Dendritic cell treated with granulocyte-macrophage colony-stimulating factor and Interleukin-4, amounts not matched to agents 40 ng/mL and 50 ng/mL, for 4 days (primary cell): ENCODE measurements around the gene COL5A2.

Experiments
- H3K27ac Mint-ChIP-seq: one replicate; pipeline ENCODE4 v1.8.0; 2022; ENCODE audit warnings: mild to moderate bottlenecking, mixed read lengths
- H3K27me3 Mint-ChIP-seq: one replicate; pipeline ENCODE4 v1.8.0; 2022; ENCODE audit warnings: mild to moderate bottlenecking, mixed read lengths
- H3K36me3 Mint-ChIP-seq: one replicate; pipeline ENCODE4 v1.8.0; 2022; ENCODE audit warnings: low read depth, mixed read lengths
- H3K4me1 Mint-ChIP-seq: one replicate; pipeline ENCODE4 v1.8.0; 2022; ENCODE audit warnings: low read depth, mixed read lengths
- H3K4me3 Mint-ChIP-seq: one replicate; pipeline ENCODE4 v1.8.0; 2022; ENCODE audit warnings: mild to moderate bottlenecking, moderate library complexity, mixed read lengths
- H3K9me3 Mint-ChIP-seq: one replicate; pipeline ENCODE4 v1.8.0; 2022; ENCODE audit warnings: mixed read lengths
- intact Hi-C: fragments of 100-400 bp; cut with micrococcal nuclease; formaldehyde crosslinking; loops from one replicate; pipeline ENCODE4 v1.15.0; 2022

COL5A2 gene

GRCh38 chr2:189016311-189016861 lies 163.2 kb downstream of the COL5A2 start:
- H3K4me1 Mint-ChIP-seq: no peaks in the 10 kb centered on the region
- H3K9me3 Mint-ChIP-seq: peaks cover 2% of the 10 kb centered on the region
- no peak overlapping the region for H3K27ac Mint-ChIP-seq
- no peak overlapping the region for H3K4me3 Mint-ChIP-seq
- no peaks in the 10 kb centered on the region for H3K27me3 Mint-ChIP-seq
- intact Hi-C loops: no loop called here
- no peaks in the 10 kb centered on the region for H3K36me3 Mint-ChIP-seq

- intact Hi-C loops: no loop called here
- Mint-ChIP-seq H3K4me3 (no peak overlapping the region), H3K9me3 (no peaks in the 10 kb centered on the region), H3K27ac (no peak overlapping the region), H3K27me3 (no peaks in the 10 kb centered on the region), H3K36me3 (no peaks in the 10 kb centered on the region), H3K4me1 (no peaks in the 10 kb centered on the region)
Measured at GRCh38 chr2:189015359-189015758, 164.2 kb downstream of the COL5A2 start.

- Mint-ChIP-seq H3K36me3 (no peaks in the 10 kb centered on the region), H3K9me3 (no peaks in the 10 kb centered on the region), H3K27ac (no peak overlapping the region), H3K4me3 (no peak overlapping the region), H3K4me1 (no peaks in the 10 kb centered on the region), H3K27me3 (no peaks in the 10 kb centered on the region)
- intact Hi-C loops: no loop called here
Measured at GRCh38 chr2:189014449-189015138, 165.0 kb downstream of the COL5A2 start.

- no peaks in the 10 kb centered on the region for H3K27me3 Mint-ChIP-seq
- no peak overlapping the region for H3K27ac Mint-ChIP-seq
- intact Hi-C loops: no loop called here
- H3K36me3 Mint-ChIP-seq: no peaks in the 10 kb centered on the region
- no peak overlapping the region for H3K4me3 Mint-ChIP-seq
- H3K4me1 Mint-ChIP-seq: no peaks in the 10 kb centered on the region
- no peaks in the 10 kb centered on the region for H3K9me3 Mint-ChIP-seq
Measured at GRCh38 chr2:189013671-189014448, 165.7 kb downstream of the COL5A2 start.

- no peak overlapping the region for H3K4me3 Mint-ChIP-seq
- intact Hi-C loops: no loop called here
- no peak overlapping the region for H3K27ac Mint-ChIP-seq
Measured at GRCh38 chr2:189013031-189013430, 166.5 kb downstream of the COL5A2 start.

GRCh38 chr2:189012351-189012750 lies 167.2 kb downstream of the COL5A2 start:
- intact Hi-C loops: no loop called here
- Mint-ChIP-seq H3K4me3 (no peak overlapping the region), H3K27ac (no peak overlapping the region), H3K36me3 (no peaks in the 10 kb centered on the region), H3K4me1 (no peaks in the 10 kb centered on the region), H3K27me3 (no peaks in the 10 kb centered on the region), H3K9me3 (no peaks in the 10 kb centered on the region)

More at GRCh38 chr2:189013031-189013430, 166.5 kb downstream of the COL5A2 start:
- Mint-ChIP-seq H3K9me3 (no peaks in the 10 kb centered on the region), H3K4me1 (no peaks in the 10 kb centered on the region), H3K27me3 (no peaks in the 10 kb centered on the region), H3K36me3 (no peaks in the 10 kb centered on the region)

- Mint-ChIP-seq H3K9me3 (no peaks in the 10 kb centered on the region), H3K27me3 (no peaks in the 10 kb centered on the region), H3K4me1 (no peaks in the 10 kb centered on the region), H3K36me3 (no peaks in the 10 kb centered on the region), H3K4me3 (no peak overlapping the region), H3K27ac (no peak overlapping the region)
- intact Hi-C loops: no loop called here
Measured at GRCh38 chr2:189010536-189010935, 169.0 kb downstream of the COL5A2 start.

GRCh38 chr2:189008555-189009262 lies 170.9 kb downstream of the COL5A2 start:
- Mint-ChIP-seq H3K27ac (no peak overlapping the region), H3K9me3 (no peaks in the 10 kb centered on the region), H3K4me3 (no peak overlapping the region), H3K27me3 (no peaks in the 10 kb centered on the region), H3K36me3 (no peaks in the 10 kb centered on the region), H3K4me1 (no peaks in the 10 kb centered on the region)
- intact Hi-C loops: no loop called here

GRCh38 chr2:189002079-189002478 lies 177.5 kb downstream of the COL5A2 start:
- H3K36me3 Mint-ChIP-seq: no peaks in the 10 kb centered on the region
- no peaks in the 10 kb centered on the region for H3K9me3 Mint-ChIP-seq
- H3K4me3 Mint-ChIP-seq: no peak overlapping the region
- H3K27ac Mint-ChIP-seq: no peak overlapping the region
- no peaks in the 10 kb centered on the region for H3K4me1 Mint-ChIP-seq
- intact Hi-C loops: no loop called here
- H3K27me3 Mint-ChIP-seq: no peaks in the 10 kb centered on the region

GRCh38 chr2:189000221-189000620 lies 179.3 kb downstream of the COL5A2 start:
- Mint-ChIP-seq H3K27me3 (no peaks in the 10 kb centered on the region), H3K27ac (no peak overlapping the region), H3K4me1 (no peaks in the 10 kb centered on the region), H3K9me3 (no peaks in the 10 kb centered on the region), H3K36me3 (no peaks in the 10 kb centered on the region), H3K4me3 (no peak overlapping the region)
- intact Hi-C loops: no loop called here

GRCh38 chr2:188997263-188997662 lies 182.3 kb downstream of the COL5A2 start:
- no peaks in the 10 kb centered on the region for H3K9me3 Mint-ChIP-seq
- H3K4me3 Mint-ChIP-seq: no peak overlapping the region
- intact Hi-C loops: no loop called here
- H3K27ac Mint-ChIP-seq: no peak overlapping the region
- H3K27me3 Mint-ChIP-seq: no peaks in the 10 kb centered on the region
- H3K36me3 Mint-ChIP-seq: no peaks in the 10 kb centered on the region
- no peaks in the 10 kb centered on the region for H3K4me1 Mint-ChIP-seq

- Mint-ChIP-seq H3K36me3 (no peaks in the 10 kb centered on the region), H3K27ac (no peak overlapping the region), H3K4me1 (no peaks in the 10 kb centered on the region), H3K9me3 (no peaks in the 10 kb centered on the region), H3K27me3 (no peaks in the 10 kb centered on the region), H3K4me3 (no peak overlapping the region)
- intact Hi-C loops: no loop called here
Measured at GRCh38 chr2:188993247-188993646, 186.3 kb downstream of the COL5A2 start.

- no peaks in the 10 kb centered on the region for H3K4me1 Mint-ChIP-seq
- intact Hi-C loops: no loop called here
- H3K4me3 Mint-ChIP-seq: no peak overlapping the region
Measured at GRCh38 chr2:188986839-188987238, 192.7 kb downstream of the COL5A2 start.

GRCh38 chr2:188984680-188985079 lies 194.9 kb downstream of the COL5A2 start:
- Mint-ChIP-seq H3K4me3 (no peak overlapping the region), H3K27me3 (no peaks in the 10 kb centered on the region), H3K27ac (no peak overlapping the region), H3K36me3 (no peaks in the 10 kb centered on the region), H3K9me3 (no peaks in the 10 kb centered on the region), H3K4me1 (no peaks in the 10 kb centered on the region)
- intact Hi-C loops: no loop called here

More at GRCh38 chr2:188986839-188987238, 192.7 kb downstream of the COL5A2 start:
- Mint-ChIP-seq H3K36me3 (no peaks in the 10 kb centered on the region), H3K9me3 (no peaks in the 10 kb centered on the region), H3K27me3 (no peaks in the 10 kb centered on the region), H3K27ac (no peak overlapping the region)
